Mesothelial cell of epicardium (in vitro differentiated cells): ENCODE data around the gene SH3RF2. TPM values are rescaled to one million over a fixed set of nuclear protein-coding genes. Genes with fewer than 3 reads are reported as not detected.
"Not testable (repeated sequence)": the region's sequence is repeated elsewhere in the genome, so short reads cannot be mapped to it uniquely, and the experiment has no call there.

Experiments used
- DNase-seq, 2 experiments: peaks; one replicate each; pipeline ENCODE4 v3.0.0; 2021; ENCODE audit warnings: low spot score in 2 of 2; ENCODE audit not compliant: unreplicated experiment in 2 of 2
- H3K27ac Mint-ChIP-seq: 2 replicates; pipeline ENCODE4 v1.8.0; 2021; ENCODE audit warnings: mixed read lengths
- H3K27me3 Mint-ChIP-seq: 2 replicates; pipeline ENCODE4 v1.8.0; 2021; ENCODE audit warnings: low read depth, mixed read lengths
- H3K36me3 Mint-ChIP-seq: 2 replicates; pipeline ENCODE4 v1.8.0; 2021; ENCODE audit warnings: mixed read lengths
- H3K4me1 Mint-ChIP-seq: 2 replicates; pipeline ENCODE4 v1.8.0; 2021; ENCODE audit warnings: mixed read lengths
- H3K4me3 Mint-ChIP-seq: 2 replicates; pipeline ENCODE4 v1.8.0; 2021; ENCODE audit warnings: mild to moderate bottlenecking, moderate library complexity, mixed read lengths
- H3K9me3 Mint-ChIP-seq: 2 replicates; pipeline ENCODE4 v1.8.0; 2021; ENCODE audit warnings: mixed read lengths
- total RNA-seq: library from RNA; stranded (reverse); gene quantifications from 3 replicates; pipeline ENCODE4 v1.2.1, GENCODE V29; 2021
- TF ChIP-seq, protein P1 (sequence below): fragments of 200-600 bp; sonication (generic); IDR thresholded peaks from one replicate; pipeline ENCODE4 v1.5.0; 2021; ENCODE audit warnings: antibody characterized with exemption; ENCODE audit not compliant: unreplicated experiment

SH3RF2 gene, protein sequence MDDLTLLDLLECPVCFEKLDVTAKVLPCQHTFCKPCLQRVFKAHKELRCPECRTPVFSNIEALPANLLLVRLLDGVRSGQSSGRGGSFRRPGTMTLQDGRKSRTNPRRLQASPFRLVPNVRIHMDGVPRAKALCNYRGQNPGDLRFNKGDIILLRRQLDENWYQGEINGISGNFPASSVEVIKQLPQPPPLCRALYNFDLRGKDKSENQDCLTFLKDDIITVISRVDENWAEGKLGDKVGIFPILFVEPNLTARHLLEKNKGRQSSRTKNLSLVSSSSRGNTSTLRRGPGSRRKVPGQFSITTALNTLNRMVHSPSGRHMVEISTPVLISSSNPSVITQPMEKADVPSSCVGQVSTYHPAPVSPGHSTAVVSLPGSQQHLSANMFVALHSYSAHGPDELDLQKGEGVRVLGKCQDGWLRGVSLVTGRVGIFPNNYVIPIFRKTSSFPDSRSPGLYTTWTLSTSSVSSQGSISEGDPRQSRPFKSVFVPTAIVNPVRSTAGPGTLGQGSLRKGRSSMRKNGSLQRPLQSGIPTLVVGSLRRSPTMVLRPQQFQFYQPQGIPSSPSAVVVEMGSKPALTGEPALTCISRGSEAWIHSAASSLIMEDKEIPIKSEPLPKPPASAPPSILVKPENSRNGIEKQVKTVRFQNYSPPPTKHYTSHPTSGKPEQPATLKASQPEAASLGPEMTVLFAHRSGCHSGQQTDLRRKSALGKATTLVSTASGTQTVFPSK
- 2.2 to 3.2 TPM (median 2.5 TPM) in 3 replicates for total RNA-seq

DNA sequence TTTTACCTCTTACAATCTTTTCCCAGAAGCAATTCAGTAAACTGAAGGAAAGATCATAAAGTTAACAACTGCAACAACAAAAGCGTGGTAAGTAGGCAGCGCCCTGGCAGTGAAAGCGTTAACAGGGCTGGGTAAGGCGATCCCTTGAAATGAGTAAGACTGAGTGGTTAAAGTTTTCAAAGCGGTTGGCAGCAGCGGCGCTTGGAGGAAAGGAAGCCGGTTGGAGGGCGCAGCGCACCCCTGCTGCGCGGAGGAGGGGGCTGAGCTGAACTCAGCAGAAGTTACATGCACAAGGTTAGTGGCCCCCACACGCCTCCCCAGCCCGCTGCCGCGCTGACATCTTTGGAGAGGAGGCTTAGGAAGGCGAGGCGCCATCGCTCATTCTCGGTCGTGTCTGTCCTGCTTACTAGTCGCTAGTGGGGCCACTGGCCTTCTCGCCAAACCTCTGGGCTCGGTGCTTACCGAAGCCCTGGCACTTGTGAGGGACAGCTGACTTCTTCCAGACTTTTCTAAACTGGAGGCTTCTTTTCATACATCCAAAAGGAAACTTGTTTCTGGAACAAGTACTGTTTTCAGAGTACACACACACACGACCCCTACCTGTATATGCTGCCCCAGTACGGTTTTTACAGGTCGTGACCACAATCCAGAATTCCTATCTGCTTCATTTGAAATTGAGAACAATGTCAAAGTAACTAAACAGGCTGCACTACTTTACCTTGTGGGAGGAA, at the start of gene SH3RF2:
Gene SH3RF2 (plus strand): TSS at position 178 of the 731 bp plus-strand sequence. CDS start 1,351 bp downstream, outside the sequence.
- TF ChIP-seq, protein P1, sequence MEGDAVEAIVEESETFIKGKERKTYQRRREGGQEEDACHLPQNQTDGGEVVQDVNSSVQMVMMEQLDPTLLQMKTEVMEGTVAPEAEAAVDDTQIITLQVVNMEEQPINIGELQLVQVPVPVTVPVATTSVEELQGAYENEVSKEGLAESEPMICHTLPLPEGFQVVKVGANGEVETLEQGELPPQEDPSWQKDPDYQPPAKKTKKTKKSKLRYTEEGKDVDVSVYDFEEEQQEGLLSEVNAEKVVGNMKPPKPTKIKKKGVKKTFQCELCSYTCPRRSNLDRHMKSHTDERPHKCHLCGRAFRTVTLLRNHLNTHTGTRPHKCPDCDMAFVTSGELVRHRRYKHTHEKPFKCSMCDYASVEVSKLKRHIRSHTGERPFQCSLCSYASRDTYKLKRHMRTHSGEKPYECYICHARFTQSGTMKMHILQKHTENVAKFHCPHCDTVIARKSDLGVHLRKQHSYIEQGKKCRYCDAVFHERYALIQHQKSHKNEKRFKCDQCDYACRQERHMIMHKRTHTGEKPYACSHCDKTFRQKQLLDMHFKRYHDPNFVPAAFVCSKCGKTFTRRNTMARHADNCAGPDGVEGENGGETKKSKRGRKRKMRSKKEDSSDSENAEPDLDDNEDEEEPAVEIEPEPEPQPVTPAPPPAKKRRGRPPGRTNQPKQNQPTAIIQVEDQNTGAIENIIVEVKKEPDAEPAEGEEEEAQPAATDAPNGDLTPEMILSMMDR, result no peak
- Mint-ChIP-seq H3K36me3 (no peaks in the 10 kb centered on the region), H3K4me1 (peaks cover 56% of the 10 kb centered on the region), H3K27ac (peak within 1 kb of the TSS; percentile 89), H3K27me3 (no peaks in the 10 kb centered on the region), H3K9me3 (no peaks in the 10 kb centered on the region), H3K4me3 (peak within 1 kb of the TSS; percentile 76)
- peak; percentile 27 to 63 for DNase-seq

GRCh38 chr5:145887217-145887616, 49.2 kb upstream of the SH3RF2 start:
- TF ChIP-seq, protein P1, result no peak
- Mint-ChIP-seq H3K36me3 (peaks cover 6% of the 10 kb centered on the region), H3K4me3 (no peak overlapping the region), H3K27me3 (no peaks in the 10 kb centered on the region), H3K9me3 (peaks cover 18% of the 10 kb centered on the region), H3K4me1 (no peaks in the 10 kb centered on the region), H3K27ac (no peak overlapping the region)
- DNase-seq, result no peak

DNA sequence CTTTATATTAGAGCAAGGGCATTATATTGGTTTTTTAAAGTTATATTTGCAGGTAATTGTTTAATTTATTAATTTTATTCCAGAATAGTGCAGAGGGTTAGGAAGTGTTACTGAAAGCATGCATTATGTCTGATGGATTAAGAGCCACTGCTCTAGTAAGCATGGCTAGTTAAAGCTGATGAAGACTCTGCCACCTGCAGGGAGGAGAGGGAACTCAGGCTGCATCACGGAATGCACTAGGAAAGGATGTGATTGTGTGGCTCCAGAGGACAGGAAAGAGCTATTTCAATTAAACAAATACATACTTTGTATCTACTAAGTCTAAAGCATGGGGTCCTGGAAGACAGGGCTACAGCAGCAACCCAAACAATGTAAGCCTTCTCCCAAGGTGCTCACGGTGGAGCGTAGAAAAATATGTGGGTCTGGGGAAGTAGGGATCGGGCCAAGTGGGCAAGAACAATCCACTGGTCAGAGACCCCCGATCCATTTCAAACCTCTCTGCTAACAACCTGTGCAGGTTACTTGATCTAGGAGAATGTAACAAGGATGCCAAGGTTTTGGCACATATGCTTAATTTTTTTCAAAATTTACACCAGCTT, 48.3 kb upstream of the SH3RF2 start:
- Mint-ChIP-seq H3K27me3 (no peaks in the 10 kb centered on the region), H3K9me3 (peaks cover 21% of the 10 kb centered on the region), H3K36me3 (peaks cover 7% of the 10 kb centered on the region), H3K4me3 (no peak overlapping the region), H3K4me1 (no peaks in the 10 kb centered on the region), H3K27ac (no peak overlapping the region)
- TF ChIP-seq, protein P1, result peak; percentile 47
- DNase-seq, result no peak

DNA sequence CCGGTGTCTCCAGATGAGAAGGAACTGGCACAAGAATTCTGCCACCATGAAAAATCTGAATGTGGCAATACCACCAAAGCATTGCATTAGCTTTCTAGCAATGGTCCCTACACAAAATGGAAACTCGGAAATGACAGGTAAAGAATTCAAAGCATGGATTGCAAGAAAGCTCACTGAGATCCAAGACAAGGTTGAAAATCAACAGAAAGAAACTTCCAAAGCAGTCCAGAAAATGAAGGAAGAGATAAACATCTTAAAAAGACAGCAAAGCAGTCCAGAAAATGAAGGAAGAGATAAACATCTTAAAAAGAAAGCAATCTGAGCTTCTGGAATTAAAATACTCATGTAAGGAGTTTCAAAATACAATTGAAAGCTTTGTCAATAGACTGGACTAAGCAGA, 46.8 kb upstream of the SH3RF2 start:
- H3K27me3 Mint-ChIP-seq, result no peaks in the 10 kb centered on the region
- no peaks in the 10 kb centered on the region for H3K4me1 Mint-ChIP-seq
- peaks cover 7% of the 10 kb centered on the region for H3K36me3 Mint-ChIP-seq
- H3K4me3 Mint-ChIP-seq, result no peak overlapping the region
- H3K27ac Mint-ChIP-seq, result no peak overlapping the region
- H3K9me3 Mint-ChIP-seq, result peaks cover 21% of the 10 kb centered on the region
- TF ChIP-seq, protein P1, result no peak
- DNase-seq, result no peak

GRCh38 chr5:145891378-145891777, 45.0 kb upstream of the SH3RF2 start:
- not testable (repeated sequence) for H3K4me3 Mint-ChIP-seq, DNase-seq, H3K27ac Mint-ChIP-seq, H3K4me1 Mint-ChIP-seq, H3K27me3 Mint-ChIP-seq, H3K36me3 Mint-ChIP-seq
- peaks cover 27% of the 10 kb centered on the region for H3K9me3 Mint-ChIP-seq
